Fibroblast of the aortic adventitia (primary cell): Measurements from ENCODE around the gene KRTAP10-9. TPM values are rescaled to one million over a fixed set of nuclear protein-coding genes. Genes with fewer than 3 reads are reported as not detected.

Experiments used
- DNase-seq: peaks from one replicate; pipeline ENCODE4 v3.0.0-alpha.2; 2010; ENCODE audit warnings: low read depth
- H3K4me3 ChIP-seq: 2 replicates; pipeline ENCODE4 v1.5.1; 2011; ENCODE audit warnings: low read depth, mild to moderate bottlenecking, control low read depth, low read length, moderate library complexity
- CTCF ChIP-seq: IDR thresholded peaks from 2 replicates; pipeline ENCODE4 v1.5.1; 2011; ENCODE audit warnings: mild to moderate bottlenecking, low read length, control low read depth, inconsistent platforms; ENCODE audit not compliant: insufficient read depth
- total RNA-seq: library from RNA; depleted of rRNA; stranded (reverse); fragments of >200 nt; gene quantifications from 2 replicates; pipeline ENCODE4 v1.2.3, GENCODE V29; 2012; ENCODE audit warnings: low replicate concordance

Gene KRTAP10-9
- total RNA-seq, 1 donor = not detected

GRCh38 chr21:44649521-44650100 lies 22.7 kb downstream of the KRTAP10-9 start:
- TF ChIP-seq CTCF = no peak
- no peak overlapping the region for H3K4me3 ChIP-seq
- no peak for DNase-seq

- no peak for TF ChIP-seq CTCF
- DNase-seq = no peak
- H3K4me3 ChIP-seq = no peak overlapping the region
Measured at GRCh38 chr21:44650265-44650972, 23.5 kb downstream of the KRTAP10-9 start.

GRCh38 chr21:44650973-44651675 lies 24.2 kb downstream of the KRTAP10-9 start:
- H3K4me3 ChIP-seq = no peak overlapping the region
- no peak for TF ChIP-seq CTCF
- no peak for DNase-seq

- no peak for DNase-seq
- TF ChIP-seq CTCF = no peak
- H3K4me3 ChIP-seq = no peak overlapping the region
Measured at GRCh38 chr21:44653123-44653522, 26.2 kb downstream of the KRTAP10-9 start.

- no peak overlapping the region for H3K4me3 ChIP-seq
- TF ChIP-seq CTCF = no peak
- DNase-seq = no peak
Measured at GRCh38 chr21:44653656-44654575, 27.0 kb downstream of the KRTAP10-9 start.

GRCh38 chr21:44654576-44655175 lies 27.8 kb downstream of the KRTAP10-9 start, which contains the start of gene KRTAP12-4:
Gene KRTAP12-4 (minus strand): TSS chr21:44654659. CDS start chr21:44654614, 45 bp downstream.
- TF ChIP-seq CTCF = no peak
- H3K4me3 ChIP-seq = no peak within 1 kb of the TSS
- DNase-seq = no peak
